ENCODE results near the gene ZNF462. TPM values are rescaled to one million over a fixed set of nuclear protein-coding genes. Genes with fewer than 3 reads are reported as not detected.

The ZNF462 gene
- total and polyA plus RNA-seq, 2 of the 13 experiments (the other 11 are each of a cell fraction or from before 2014, with no cell fraction given), result not detected

DNA sequence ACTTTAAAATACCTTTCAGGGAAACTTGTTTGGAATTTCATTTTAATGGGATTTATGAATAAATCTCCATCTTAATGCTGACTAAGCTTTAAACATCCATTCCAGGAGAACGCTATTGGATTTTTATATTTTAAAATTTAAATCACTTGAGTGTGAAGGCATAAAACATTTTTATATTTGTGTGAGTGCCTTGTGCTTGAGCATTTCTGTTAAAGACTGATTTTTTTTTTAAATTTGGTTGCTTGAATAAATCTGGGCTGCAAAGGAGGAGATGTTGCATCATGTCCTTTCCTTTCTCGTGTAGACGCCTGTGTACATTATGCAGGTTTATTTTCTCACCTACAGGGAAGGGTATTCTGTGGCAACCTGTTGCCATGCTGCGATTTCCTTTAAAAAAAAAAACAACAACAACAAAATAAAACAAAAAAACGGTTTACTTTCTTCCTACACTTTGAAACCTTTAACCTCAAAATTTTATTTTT is 108.1 kb downstream of the ZNF462 start:
- in situ Hi-C loops (cut with HindIII; ENCODE audit: extremely low pct_ligation_motif_present, low pct_unique_long_range_greater_than_20kb), result no loop called here
- H3K4me1 ChIP-seq (ENCODE audit: insufficient read depth, low read length), result no peaks in the 10 kb centered on the region
- ChIA-PET POLR2A (no interaction called here), CTCF (ENCODE audit: low intra/inter-chr PET ratio, low total read pairs) (no interaction called here)
- peaks cover 0 to 8% of the 10 kb centered on the region in 2 experiments; a peak in 1 of 5 replicates for H3K27me3 ChIP-seq (ENCODE audit: control insufficient read depth in 1 of 2, insufficient read depth in 2 of 2, low read length in 2 of 2)
- no peaks in the 10 kb centered on the region for H4K20me1 ChIP-seq (ENCODE audit: insufficient read depth, low read length)
- H3K79me2 ChIP-seq (ENCODE audit: insufficient read depth, low read length), result no peaks in the 10 kb centered on the region
- TF ChIP-seq CHD2 (IDR thresholded peaks at IDR 0.05; ENCODE audit: low read depth, low read length) (no peak), MAFF (IDR thresholded peaks at IDR 0.05; ENCODE audit: low read depth, low read length) (peak; percentile 89), MAFK (conservative IDR thresholded peaks at IDR 0.05 in 1 of 2, IDR thresholded peaks at IDR 0.05 in 1 of 2; ENCODE audit: low read length in 2 of 2) (peak; percentile 85 to 93), SCMH1 (CRISPR knock-in tag; IDR thresholded peaks at IDR 0.05; ENCODE audit: borderline replicate concordance) (no peak)
- H3K4me3 ChIP-seq (replicated peaks in 1 of 3; ENCODE audit: insufficient read depth in 1 of 3, low read depth in 2 of 3, low read length in 3 of 3), result no peak overlapping the region
- DNase-seq (ENCODE audit: low spot score) (no peak), FAIRE-seq (no peak), ATAC-seq (no peak)
- no peaks in the 10 kb centered on the region for H3K36me3 ChIP-seq (replicated peaks in 1 of 2; ENCODE audit: control insufficient read depth in 1 of 2, insufficient read depth in 2 of 2, low read length in 2 of 2)
- no peaks in the 10 kb centered on the region for H3K9me3 ChIP-seq (ENCODE audit: low read length)
- no peak overlapping the region for H3K4me2 ChIP-seq (ENCODE audit: low read depth, low read length)
- no peak overlapping the region for H3K27ac ChIP-seq (ENCODE audit: extremely low read length, insufficient read depth, low read length)
- WGBS (ENCODE audit: low lambda C conversion rate), result 14% methylated on average over 5 of the region's 5 CpGs
- no TSS peak for BruUV-seq (replicated peaks)
- intact Hi-C loops (cut with micrococcal nuclease; ENCODE audit: unreplicated experiment), result no loop called here
- H3K9ac ChIP-seq (ENCODE audit: insufficient read depth, low read depth, low read length), result no peak overlapping the region
- H2AFZ ChIP-seq (ENCODE audit: low read length), result no peak overlapping the region

DNA sequence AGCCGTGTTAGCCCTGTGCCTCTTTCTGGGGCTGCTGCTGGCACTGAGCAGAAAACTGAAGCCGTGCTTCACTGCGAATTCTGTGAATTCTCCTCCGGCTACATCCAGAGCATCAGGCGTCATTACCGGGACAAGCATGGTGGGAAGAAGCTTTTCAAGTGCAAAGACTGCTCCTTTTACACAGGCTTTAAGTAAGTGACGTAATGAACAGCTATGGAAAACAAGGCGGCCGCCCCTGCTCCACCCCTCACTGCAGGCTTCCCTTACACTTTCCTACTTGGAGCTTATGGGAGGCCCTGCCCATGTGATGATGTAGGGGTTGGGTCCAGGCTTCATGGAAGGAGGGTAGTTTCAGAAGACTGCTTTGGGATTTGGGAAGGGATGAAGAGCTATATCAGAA is 109.1 kb downstream of the ZNF462 start:
- no peak for ATAC-seq
- FAIRE-seq, result no peak
- no peak overlapping the region for H3K9ac ChIP-seq (ENCODE audit: insufficient read depth, low read depth, low read length)
- BruUV-seq (replicated peaks), result no TSS peak
- H3K4me2 ChIP-seq (ENCODE audit: low read depth, low read length), result no peak overlapping the region
- peaks cover 0 to 8% of the 10 kb centered on the region in 2 experiments; a peak in 1 of 5 replicates for H3K27me3 ChIP-seq (ENCODE audit: control insufficient read depth in 1 of 2, insufficient read depth in 2 of 2, low read length in 2 of 2)
- in situ Hi-C loops (cut with HindIII; ENCODE audit: extremely low pct_ligation_motif_present, low pct_unique_long_range_greater_than_20kb), result no loop called here
- ChIA-PET POLR2A (no interaction called here), CTCF (ENCODE audit: low intra/inter-chr PET ratio, low total read pairs) (no interaction called here)
- H3K9me3 ChIP-seq (ENCODE audit: low read length), result no peaks in the 10 kb centered on the region
- no peak for DNase-seq (ENCODE audit: low spot score)
- 40% methylated on average over 9 of the region's 9 CpGs for WGBS (ENCODE audit: low lambda C conversion rate)
- no peaks in the 10 kb centered on the region for H3K36me3 ChIP-seq (replicated peaks in 1 of 2; ENCODE audit: control insufficient read depth in 1 of 2, insufficient read depth in 2 of 2, low read length in 2 of 2)
- H3K4me3 ChIP-seq (replicated peaks in 1 of 3; ENCODE audit: insufficient read depth in 1 of 3, low read depth in 2 of 3, low read length in 3 of 3), result no peak overlapping the region
- no peak overlapping the region for H3K27ac ChIP-seq (ENCODE audit: extremely low read length, insufficient read depth, low read length)
- no peaks in the 10 kb centered on the region for H3K4me1 ChIP-seq (ENCODE audit: insufficient read depth, low read length)
- TF ChIP-seq, protein P1, sequence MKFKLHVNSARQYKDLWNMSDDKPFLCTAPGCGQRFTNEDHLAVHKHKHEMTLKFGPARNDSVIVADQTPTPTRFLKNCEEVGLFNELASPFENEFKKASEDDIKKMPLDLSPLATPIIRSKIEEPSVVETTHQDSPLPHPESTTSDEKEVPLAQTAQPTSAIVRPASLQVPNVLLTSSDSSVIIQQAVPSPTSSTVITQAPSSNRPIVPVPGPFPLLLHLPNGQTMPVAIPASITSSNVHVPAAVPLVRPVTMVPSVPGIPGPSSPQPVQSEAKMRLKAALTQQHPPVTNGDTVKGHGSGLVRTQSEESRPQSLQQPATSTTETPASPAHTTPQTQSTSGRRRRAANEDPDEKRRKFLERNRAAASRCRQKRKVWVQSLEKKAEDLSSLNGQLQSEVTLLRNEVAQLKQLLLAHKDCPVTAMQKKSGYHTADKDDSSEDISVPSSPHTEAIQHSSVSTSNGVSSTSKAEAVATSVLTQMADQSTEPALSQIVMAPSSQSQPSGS (CRISPR knock-in tag; IDR thresholded peaks at IDR 0.05), result no peak
- TF ChIP-seq ZNF354B (CRISPR knock-in tag; IDR thresholded peaks at IDR 0.05) (no peak), MZF1 (CRISPR knock-in tag; IDR thresholded peaks at IDR 0.05; ENCODE audit: borderline replicate concordance) (no peak), ATF7 (IDR thresholded peaks at IDR 0.05) (0 out of 2 replicates have a peak, but pooled peaks have one; percentile 34), ATF7 (CRISPR knock-in tag; IDR thresholded peaks at IDR 0.05) (no peak), ZNF3 (CRISPR knock-in tag; IDR thresholded peaks at IDR 0.05) (no peak), ZFP36 (IDR thresholded peaks at IDR 0.05; ENCODE audit: borderline replicate concordance, low read depth, low read length, partially characterized antibody) (no peak)
- TF ChIP-seq, protein P2, sequence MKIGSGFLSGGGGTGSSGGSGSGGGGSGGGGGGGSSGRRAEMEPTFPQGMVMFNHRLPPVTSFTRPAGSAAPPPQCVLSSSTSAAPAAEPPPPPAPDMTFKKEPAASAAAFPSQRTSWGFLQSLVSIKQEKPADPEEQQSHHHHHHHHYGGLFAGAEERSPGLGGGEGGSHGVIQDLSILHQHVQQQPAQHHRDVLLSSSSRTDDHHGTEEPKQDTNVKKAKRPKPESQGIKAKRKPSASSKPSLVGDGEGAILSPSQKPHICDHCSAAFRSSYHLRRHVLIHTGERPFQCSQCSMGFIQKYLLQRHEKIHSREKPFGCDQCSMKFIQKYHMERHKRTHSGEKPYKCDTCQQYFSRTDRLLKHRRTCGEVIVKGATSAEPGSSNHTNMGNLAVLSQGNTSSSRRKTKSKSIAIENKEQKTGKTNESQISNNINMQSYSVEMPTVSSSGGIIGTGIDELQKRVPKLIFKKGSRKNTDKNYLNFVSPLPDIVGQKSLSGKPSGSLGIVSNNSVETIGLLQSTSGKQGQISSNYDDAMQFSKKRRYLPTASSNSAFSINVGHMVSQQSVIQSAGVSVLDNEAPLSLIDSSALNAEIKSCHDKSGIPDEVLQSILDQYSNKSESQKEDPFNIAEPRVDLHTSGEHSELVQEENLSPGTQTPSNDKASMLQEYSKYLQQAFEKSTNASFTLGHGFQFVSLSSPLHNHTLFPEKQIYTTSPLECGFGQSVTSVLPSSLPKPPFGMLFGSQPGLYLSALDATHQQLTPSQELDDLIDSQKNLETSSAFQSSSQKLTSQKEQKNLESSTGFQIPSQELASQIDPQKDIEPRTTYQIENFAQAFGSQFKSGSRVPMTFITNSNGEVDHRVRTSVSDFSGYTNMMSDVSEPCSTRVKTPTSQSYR (CRISPR knock-in tag; IDR thresholded peaks at IDR 0.05; ENCODE audit: borderline replicate concordance), result no peak
- no peak overlapping the region for H2AFZ ChIP-seq (ENCODE audit: low read length)
- H3K79me2 ChIP-seq (ENCODE audit: insufficient read depth, low read length), result no peaks in the 10 kb centered on the region
- no peaks in the 10 kb centered on the region for H4K20me1 ChIP-seq (ENCODE audit: insufficient read depth, low read length)
- intact Hi-C loops (cut with micrococcal nuclease; ENCODE audit: unreplicated experiment), result no loop called here
